PC-9 (cell line): ENCODE measurements around the gene ADAT3. TPM values are rescaled to one million over a fixed set of nuclear protein-coding genes. Genes with fewer than 3 reads are reported as not detected.

Source experiments
- BruUV-seq: library from RNA; stranded (reverse); fragments of 400-500 nt; replicated peaks from 2 replicates; lab custom pipeline; 2021; lab: Mats Ljungman, UMichigan
- CTCF ChIA-PET: fragments of 300-600 bp; sonication (Branson Sonifier 250); formaldehyde crosslinking; loops from one replicate; lab custom pipeline; 2022; ENCODE audit warnings: antibody characterized with exemption; lab: Charles Lee
- POLR2A ChIA-PET: fragments of 300-600 bp; sonication (Branson Sonifier 250); formaldehyde crosslinking; loops from one replicate; lab custom pipeline; 2022; ENCODE audit warnings: antibody characterized with exemption; ENCODE audit not compliant: unreplicated experiment; lab: Charles Lee
- DNase-seq, 2 experiments: peaks; one replicate each; pipeline versions ENCODE4 v3.0.0 to v3.0.0-alpha.2; 2015 to 2022; ENCODE audit warnings: mixed read lengths in 1 of 2
- H2AFZ ChIP-seq: fragments of 200-600 bp; sonication (generic); 2 replicates; pipeline ENCODE4 v1.8.1; 2017; ENCODE audit warnings: antibody characterized with exemption
- H3F3A ChIP-seq: fragments of 200-600 bp; sonication (generic); 2 replicates; pipeline ENCODE4 v1.8.1; 2017; ENCODE audit warnings: antibody characterized with exemption, mild to moderate bottlenecking, low read depth; ENCODE audit not compliant: insufficient read depth
- H3K27ac ChIP-seq: fragments of 200-600 bp; sonication (generic); 2 replicates; pipeline ENCODE4 v1.6.1; 2016; ENCODE audit warnings: mixed run types
- H3K27me3 ChIP-seq: fragments of 200-600 bp; sonication (generic); 2 replicates; pipeline ENCODE4 v1.6.1; 2016; ENCODE audit warnings: low read depth, mixed run types; ENCODE audit not compliant: insufficient read depth
- H3K36me3 ChIP-seq: fragments of 200-600 bp; sonication (generic); 2 replicates; pipeline ENCODE4 v1.6.1; 2016; ENCODE audit warnings: low read depth, mixed run types
- H3K4me1 ChIP-seq: fragments of 200-600 bp; sonication (generic); replicated peaks from 2 replicates; pipeline ENCODE4 v1.6.1; 2016; ENCODE audit warnings: mixed run types; ENCODE audit not compliant: insufficient read depth
- H3K4me2 ChIP-seq: fragments of 200-600 bp; sonication (generic); 2 replicates; pipeline ENCODE4 v1.6.1; 2017; ENCODE audit warnings: mixed run types
- H3K4me3 ChIP-seq: fragments of 200-600 bp; sonication (generic); 2 replicates; pipeline ENCODE4 v1.6.1; 2016; ENCODE audit warnings: mixed run types
- H3K79me2 ChIP-seq: fragments of 200-600 bp; sonication (generic); 2 replicates; pipeline ENCODE4 v1.6.1; 2017; ENCODE audit warnings: low read depth, mixed run types
- H3K9me2 ChIP-seq: fragments of 200-600 bp; sonication (generic); 2 replicates; pipeline ENCODE4 v1.8.1; 2017; ENCODE audit warnings: mild to moderate bottlenecking; ENCODE audit not compliant: insufficient read depth
- H3K9me3 ChIP-seq: fragments of 200-600 bp; sonication (generic); 2 replicates; pipeline ENCODE4 v1.8.1; 2016; ENCODE audit warnings: low read depth; ENCODE audit not compliant: insufficient read depth
- H4K20me1 ChIP-seq: fragments of 200-600 bp; sonication (generic); 2 replicates; pipeline ENCODE4 v1.8.1; 2017; ENCODE audit not compliant: insufficient read depth
- EZH2 ChIP-seq: fragments of 200-600 bp; sonication (generic); IDR thresholded peaks from 2 replicates; pipeline ENCODE4 v1.8.0; 2017; ENCODE audit warnings: antibody characterized with exemption, low read depth
- intact Hi-C: fragments of 100-400 bp; cut with micrococcal nuclease; formaldehyde crosslinking; loops from one replicate; pipeline ENCODE4 v1.10.0; 2022; ENCODE audit not compliant: unreplicated experiment
- total RNA-seq: library from RNA; stranded (reverse); gene quantifications from 2 replicates; pipeline ENCODE4 v1.2.3, GENCODE V29; 2021
- TF ChIP-seq, protein P1 (sequence below): fragments of 200-600 bp; sonication (generic); conservative IDR thresholded peaks from 2 replicates; pipeline ENCODE4 v1.6.1; 2017; ENCODE audit warnings: mixed run types, antibody characterized with exemption, mild to moderate bottlenecking, moderate library complexity

ADAT3 gene
- total RNA-seq, 1 experiment from 2014 or later = 7.8 TPM

DNA sequence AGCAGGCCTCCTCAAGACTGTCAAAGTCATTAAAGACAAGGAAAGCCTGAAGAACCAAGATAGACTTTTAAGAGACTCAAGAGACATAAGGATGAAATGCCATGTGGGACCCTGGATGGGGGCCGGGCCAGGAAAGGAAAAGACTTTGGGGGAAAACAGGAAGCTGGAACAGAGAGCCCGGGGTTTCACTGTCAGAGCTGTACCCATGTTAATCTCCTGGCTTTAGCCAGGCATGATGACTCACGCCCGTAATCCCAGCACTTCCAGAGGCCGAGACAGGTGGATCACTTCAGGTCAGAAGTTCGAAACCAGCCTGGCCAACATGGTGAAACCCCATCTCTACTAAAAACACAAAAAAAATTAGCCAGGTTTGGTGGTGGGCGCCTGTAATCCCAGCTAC lies 36.2 kb upstream of the ADAT3 start:
- Histone ChIP-seq H3K79me2 (peaks cover 19% of the 10 kb centered on the region), H3K9me3 (no peaks in the 10 kb centered on the region), H4K20me1 (no peaks in the 10 kb centered on the region; the same call in 1 of the 2 replicates), H3K4me1 (peaks cover 4% of the 10 kb centered on the region), H3K27ac (no peak overlapping the region), H3K4me3 (no peak overlapping the region), H3K27me3 (no peaks in the 10 kb centered on the region), H3K9me2 (no peaks in the 10 kb centered on the region), H3F3A (no peaks in the 10 kb centered on the region), H3K36me3 (no peaks in the 10 kb centered on the region), H2AFZ (no peak overlapping the region), H3K4me2 (no peak overlapping the region)
- no TSS peak for BruUV-seq
- no peak for DNase-seq
- ChIA-PET POLR2A (no interaction called here), CTCF (interaction anchor here (0.5 kb wide), 1 partner anchor 29 kb away, joined by 3 read pairs; no protein-coding TSS in a partner anchor)
- TF ChIP-seq, protein P1, sequence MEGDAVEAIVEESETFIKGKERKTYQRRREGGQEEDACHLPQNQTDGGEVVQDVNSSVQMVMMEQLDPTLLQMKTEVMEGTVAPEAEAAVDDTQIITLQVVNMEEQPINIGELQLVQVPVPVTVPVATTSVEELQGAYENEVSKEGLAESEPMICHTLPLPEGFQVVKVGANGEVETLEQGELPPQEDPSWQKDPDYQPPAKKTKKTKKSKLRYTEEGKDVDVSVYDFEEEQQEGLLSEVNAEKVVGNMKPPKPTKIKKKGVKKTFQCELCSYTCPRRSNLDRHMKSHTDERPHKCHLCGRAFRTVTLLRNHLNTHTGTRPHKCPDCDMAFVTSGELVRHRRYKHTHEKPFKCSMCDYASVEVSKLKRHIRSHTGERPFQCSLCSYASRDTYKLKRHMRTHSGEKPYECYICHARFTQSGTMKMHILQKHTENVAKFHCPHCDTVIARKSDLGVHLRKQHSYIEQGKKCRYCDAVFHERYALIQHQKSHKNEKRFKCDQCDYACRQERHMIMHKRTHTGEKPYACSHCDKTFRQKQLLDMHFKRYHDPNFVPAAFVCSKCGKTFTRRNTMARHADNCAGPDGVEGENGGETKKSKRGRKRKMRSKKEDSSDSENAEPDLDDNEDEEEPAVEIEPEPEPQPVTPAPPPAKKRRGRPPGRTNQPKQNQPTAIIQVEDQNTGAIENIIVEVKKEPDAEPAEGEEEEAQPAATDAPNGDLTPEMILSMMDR = no peak
- no peak for TF ChIP-seq EZH2
- intact Hi-C loops = no loop called here

DNA sequence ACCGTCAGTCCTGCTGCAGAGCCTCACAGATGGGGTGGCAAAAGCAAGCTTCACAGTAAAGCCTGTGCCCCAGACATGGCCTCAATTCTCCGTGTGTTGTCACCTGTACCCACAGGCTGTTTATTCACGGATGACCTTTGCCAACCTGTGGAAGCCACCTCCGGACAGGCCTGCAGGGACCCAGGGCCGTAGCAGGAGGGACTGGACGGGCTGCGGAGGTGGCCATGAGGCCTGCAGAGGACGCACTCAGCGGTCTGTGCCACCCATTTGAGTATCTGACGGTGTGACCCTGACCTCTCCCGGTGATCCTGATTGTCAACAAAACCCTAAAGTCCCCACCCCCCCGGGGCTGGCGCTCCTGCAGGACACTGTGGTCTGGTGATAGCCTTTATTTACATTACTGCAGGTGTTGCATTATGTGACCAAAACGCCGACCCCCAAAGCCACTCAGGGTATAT lies 34.0 kb upstream of the ADAT3 start:
- POLR2A ChIA-PET = no interaction called here
- peaks cover 9% of the 10 kb centered on the region for H3K4me1 ChIP-seq
- no TSS peak for BruUV-seq
- H3K4me3 ChIP-seq = no peak overlapping the region
- no peaks in the 10 kb centered on the region for H3K9me2 ChIP-seq
- H3F3A ChIP-seq = peaks cover 4% of the 10 kb centered on the region; the same call in 1 of the 2 replicates
- no peaks in the 10 kb centered on the region for H3K9me3 ChIP-seq
- intact Hi-C loops = no loop called here
- no peaks in the 10 kb centered on the region for H3K36me3 ChIP-seq
- H3K79me2 ChIP-seq = peaks cover 38% of the 10 kb centered on the region
- no peaks in the 10 kb centered on the region for H3K27me3 ChIP-seq
- H3K4me2 ChIP-seq = no peak overlapping the region
- TF ChIP-seq, protein P1 = no peak
- TF ChIP-seq EZH2 = no peak
- no peaks in the 10 kb centered on the region; the same call in 1 of the 2 replicates for H4K20me1 ChIP-seq
- CTCF ChIA-PET = no interaction called here
- H2AFZ ChIP-seq = no peak overlapping the region
- DNase-seq = no peak
- H3K27ac ChIP-seq = no peak overlapping the region

DNA sequence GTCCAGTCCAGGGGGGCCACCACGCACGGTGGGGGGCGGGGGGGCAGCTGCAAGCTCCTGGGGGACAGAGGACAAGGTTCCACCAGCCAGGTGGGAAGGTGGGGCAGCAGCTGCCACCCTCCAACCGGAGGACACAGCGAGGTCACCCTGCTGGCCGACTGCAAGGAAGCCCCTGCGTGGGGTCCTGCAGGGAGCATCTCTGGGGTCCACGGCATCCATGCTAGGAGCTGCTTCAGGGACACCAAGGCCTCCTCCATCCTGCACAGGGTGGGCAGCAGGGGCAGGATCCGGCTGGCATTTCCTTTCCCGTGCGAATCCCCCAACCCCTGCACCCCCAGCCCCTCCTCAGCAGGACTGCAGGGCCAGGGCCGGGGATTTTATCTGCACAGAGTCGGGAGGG lies 33.6 kb upstream of the ADAT3 start:
- H4K20me1 ChIP-seq = no peaks in the 10 kb centered on the region; the same call in 1 of the 2 replicates
- POLR2A ChIA-PET = no interaction called here
- H2AFZ ChIP-seq = no peak overlapping the region
- no peaks in the 10 kb centered on the region for H3K9me2 ChIP-seq
- no peaks in the 10 kb centered on the region for H3K9me3 ChIP-seq
- H3K4me3 ChIP-seq = no peak overlapping the region
- no peak overlapping the region for H3K4me2 ChIP-seq
- no peak for DNase-seq
- no TSS peak for BruUV-seq
- TF ChIP-seq, protein P1 = no peak
- no peak for TF ChIP-seq EZH2
- no peaks in the 10 kb centered on the region for H3K36me3 ChIP-seq
- intact Hi-C loops = no loop called here
- H3F3A ChIP-seq = peaks cover 4% of the 10 kb centered on the region; the same call in 1 of the 2 replicates
- H3K4me1 ChIP-seq = peaks cover 9% of the 10 kb centered on the region
- CTCF ChIA-PET = no interaction called here
- no peaks in the 10 kb centered on the region for H3K27me3 ChIP-seq
- H3K79me2 ChIP-seq = peaks cover 38% of the 10 kb centered on the region
- H3K27ac ChIP-seq = no peak overlapping the region
